ENCODE results near the gene SV2B.

The SV2B gene

GRCh38 chr15:91225741-91226140, 125.7 kb downstream of the SV2B start:
- DNase-seq (ENCODE audit: extremely low read depth in 1 of 2, low read depth in 1 of 2), result no peak

- no peak for DNase-seq (ENCODE audit: extremely low read depth in 1 of 2, low read depth in 1 of 2)
These were observed 127.1 kb downstream of the SV2B start for GRCh38 chr15:91227117-91227516.

- no peak for DNase-seq (ENCODE audit: extremely low read depth in 1 of 2, low read depth in 1 of 2)
These were observed 127.7 kb downstream of the SV2B start for GRCh38 chr15:91227766-91228165.

GRCh38 chr15:91228383-91228782, 128.3 kb downstream of the SV2B start:
- DNase-seq (ENCODE audit: extremely low read depth in 1 of 2, low read depth in 1 of 2), result no peak

GRCh38 chr15:91228890-91229289, 128.8 kb downstream of the SV2B start:
- no peak for DNase-seq (ENCODE audit: extremely low read depth in 1 of 2, low read depth in 1 of 2)

- no peak for DNase-seq (ENCODE audit: extremely low read depth in 1 of 2, low read depth in 1 of 2)
These were observed 131.6 kb downstream of the SV2B start for GRCh38 chr15:91231703-91232102.

GRCh38 chr15:91234759-91235158, 134.7 kb downstream of the SV2B start:
- no peak for DNase-seq (ENCODE audit: extremely low read depth in 1 of 2, low read depth in 1 of 2)

GRCh38 chr15:91235376-91235775, 135.3 kb downstream of the SV2B start:
- no peak for DNase-seq (ENCODE audit: extremely low read depth in 1 of 2, low read depth in 1 of 2)

GRCh38 chr15:91237445-91237844, 137.4 kb downstream of the SV2B start:
- DNase-seq (ENCODE audit: extremely low read depth in 1 of 2, low read depth in 1 of 2), result no peak

- DNase-seq (ENCODE audit: extremely low read depth in 1 of 2, low read depth in 1 of 2), result no peak
These were observed 138.8 kb downstream of the SV2B start for GRCh38 chr15:91238644-91239425.

GRCh38 chr15:91243826-91244225, 143.8 kb downstream of the SV2B start:
- DNase-seq (ENCODE audit: extremely low read depth in 1 of 2, low read depth in 1 of 2), result no peak

- no peak for DNase-seq (ENCODE audit: extremely low read depth in 1 of 2, low read depth in 1 of 2)
These were observed 144.9 kb downstream of the SV2B start for GRCh38 chr15:91244919-91245318.

GRCh38 chr15:91246998-91247397, 146.9 kb downstream of the SV2B start:
- no peak for DNase-seq (ENCODE audit: extremely low read depth in 1 of 2, low read depth in 1 of 2)

- no peak for DNase-seq (ENCODE audit: extremely low read depth in 1 of 2, low read depth in 1 of 2)
These were observed 149.5 kb downstream of the SV2B start for GRCh38 chr15:91249591-91249990.

GRCh38 chr15:91252322-91252721, 152.3 kb downstream of the SV2B start:
- DNase-seq (ENCODE audit: extremely low read depth in 1 of 2, low read depth in 1 of 2), result no peak

GRCh38 chr15:91252756-91253155, 152.7 kb downstream of the SV2B start:
- no peak for DNase-seq (ENCODE audit: extremely low read depth in 1 of 2, low read depth in 1 of 2)

GRCh38 chr15:91253605-91254004, 153.5 kb downstream of the SV2B start:
- DNase-seq (ENCODE audit: extremely low read depth in 1 of 2, low read depth in 1 of 2), result no peak

GRCh38 chr15:91254766-91255165, 154.7 kb downstream of the SV2B start:
- DNase-seq (ENCODE audit: extremely low read depth in 1 of 2, low read depth in 1 of 2), result no peak

GRCh38 chr15:91255670-91256192, 155.7 kb downstream of the SV2B start:
- DNase-seq (ENCODE audit: extremely low read depth in 1 of 2, low read depth in 1 of 2), result no peak

- no peak for DNase-seq (ENCODE audit: extremely low read depth in 1 of 2, low read depth in 1 of 2)
These were observed 157.8 kb downstream of the SV2B start for GRCh38 chr15:91257746-91258414.

- DNase-seq (ENCODE audit: extremely low read depth in 1 of 2, low read depth in 1 of 2), result no peak
These were observed 158.3 kb downstream of the SV2B start for GRCh38 chr15:91258415-91258759.

GRCh38 chr15:91259077-91259476, 159.0 kb downstream of the SV2B start:
- DNase-seq (ENCODE audit: extremely low read depth in 1 of 2, low read depth in 1 of 2), result no peak

All from stimulated activated CD8-positive, alpha-beta memory T cell treated with anti-CD3 and anti-CD28 coated beads, Interleukin-7, amount 100 ng/mL, for 48 hours (primary cell).